Activated T-cell treated with anti-CD3 and anti-CD28 coated beads, Interleukin-2, amount 50 U/mL, for 72 hours (primary cell): Measurements from ENCODE around the gene MESD. TPM values are rescaled to one million over a fixed set of nuclear protein-coding genes. Genes with fewer than 3 reads are reported as not detected.

Source experiments
- ATAC-seq, 2 donors: fragments of 150-1000 bp; cut with Tn5 transposase; replicated peaks in 1 of 2; 2 replicates each; pipeline ENCODE4 v1.10.0; 2021; ENCODE audit warnings: moderate library complexity in 2 of 2, mild to moderate bottlenecking in 1 of 2
- DNase-seq, 2 donors: peaks; one replicate each; pipeline ENCODE4 v3.0.0; 2021 to 2022; ENCODE audit warnings: mixed read lengths in 1 of 2
- H3K27ac Mint-ChIP-seq: one replicate; pipeline ENCODE4 v1.8.0; 2022; ENCODE audit warnings: mild to moderate bottlenecking, moderate library complexity, mixed read lengths
- H3K27me3 Mint-ChIP-seq: one replicate; pipeline ENCODE4 v1.8.0; 2022; ENCODE audit warnings: low read depth, mixed read lengths
- H3K36me3 Mint-ChIP-seq, 2 donors: one replicate each; pipeline ENCODE4 v1.8.0; 2022; ENCODE audit warnings: mixed read lengths in 2 of 2, mild to moderate bottlenecking in 1 of 2; ENCODE audit not compliant: insufficient read depth in 2 of 2
- H3K4me1 Mint-ChIP-seq: one replicate; pipeline ENCODE4 v1.8.0; 2022; ENCODE audit warnings: low read depth, mixed read lengths
- H3K4me3 Mint-ChIP-seq, 2 donors: one replicate each; pipeline ENCODE4 v1.8.0; 2022; ENCODE audit warnings: mild to moderate bottlenecking in 2 of 2, mixed read lengths in 2 of 2, moderate library complexity in 2 of 2
- H3K9me3 Mint-ChIP-seq, 2 donors: one replicate each; pipeline ENCODE4 v1.8.0; 2022; ENCODE audit warnings: mixed read lengths in 2 of 2
- total RNA-seq, 2 donors: library from RNA; stranded (reverse); gene quantifications; one replicate each; pipeline ENCODE4 v1.2.3, GENCODE V29; 2022

The MESD gene
- total RNA-seq, 2 donors from 2014 or later, result 19.6 to 23.8 TPM

DNA sequence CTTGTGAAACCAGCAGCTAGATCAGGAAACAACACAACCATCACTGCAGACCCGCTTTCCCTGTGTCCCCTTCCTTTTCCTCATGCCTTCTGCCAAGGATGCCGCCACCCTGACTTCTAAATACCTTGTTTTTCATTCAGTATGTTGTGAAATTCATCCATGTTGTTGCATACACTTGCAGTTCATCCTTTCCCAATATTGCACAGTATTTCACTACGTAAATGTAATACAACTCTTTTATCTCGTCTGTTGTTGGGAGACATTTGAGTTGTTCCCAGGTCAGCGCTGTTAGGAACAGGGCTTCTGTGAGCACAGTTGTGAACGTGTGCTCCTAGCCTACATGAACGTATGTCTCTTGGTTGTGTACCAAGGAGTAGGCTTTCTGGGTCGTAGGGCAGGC lies 35.3 kb upstream of the MESD start:
- Mint-ChIP-seq H3K27me3 (no peaks in the 10 kb centered on the region), H3K4me3 (no peak overlapping the region), H3K36me3 (peaks cover 4 to 8% of the 10 kb centered on the region in 2 donors), H3K9me3 (peaks cover 3 to 5% of the 10 kb centered on the region in 2 donors), H3K4me1 (peaks cover 45% of the 10 kb centered on the region), H3K27ac (no peak overlapping the region)
- DNase-seq (no peak), ATAC-seq (no peak)

DNA sequence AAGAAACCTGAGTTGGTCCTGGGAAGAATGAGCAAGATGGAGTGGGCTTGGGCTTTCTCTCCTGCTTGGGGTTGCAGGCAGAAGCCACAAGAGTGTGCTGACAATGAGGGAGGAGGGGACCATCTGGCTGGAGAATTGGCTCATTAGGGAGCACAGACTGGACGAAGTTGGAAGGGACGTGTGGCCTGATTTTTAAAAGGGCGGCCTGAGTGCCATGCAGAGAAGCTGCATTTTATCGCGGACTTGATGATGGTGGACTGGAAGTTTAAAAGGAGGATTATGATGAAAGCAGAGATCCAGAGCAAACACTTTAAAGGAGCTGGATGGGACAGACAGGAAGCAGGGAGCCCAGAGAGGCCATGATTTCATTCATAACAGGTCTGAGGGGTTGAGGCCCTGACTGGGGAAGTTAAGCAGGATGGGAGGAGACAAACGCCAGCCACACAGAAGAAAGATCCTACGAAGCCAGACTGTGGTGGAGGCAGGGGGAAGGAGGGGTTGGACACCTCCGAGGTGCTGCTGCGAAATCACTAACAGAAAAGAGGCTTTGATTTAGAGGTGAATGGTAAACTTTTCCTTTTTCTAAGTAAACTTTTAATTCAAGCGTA lies 34.8 kb upstream of the MESD start:
- peak overlapping the region; percentile 54 to 63 for H3K4me3 Mint-ChIP-seq
- H3K27ac Mint-ChIP-seq, result peak overlapping the region; percentile 84
- no peaks in the 10 kb centered on the region for H3K9me3 Mint-ChIP-seq
- H3K27me3 Mint-ChIP-seq, result no peaks in the 10 kb centered on the region
- peaks cover 0 to 3% of the 10 kb centered on the region in 2 donors for H3K36me3 Mint-ChIP-seq
- H3K4me1 Mint-ChIP-seq, result peaks cover 45% of the 10 kb centered on the region
- peak in 1 of 2 donors; percentile 5 for ATAC-seq
- no peak for DNase-seq

DNA sequence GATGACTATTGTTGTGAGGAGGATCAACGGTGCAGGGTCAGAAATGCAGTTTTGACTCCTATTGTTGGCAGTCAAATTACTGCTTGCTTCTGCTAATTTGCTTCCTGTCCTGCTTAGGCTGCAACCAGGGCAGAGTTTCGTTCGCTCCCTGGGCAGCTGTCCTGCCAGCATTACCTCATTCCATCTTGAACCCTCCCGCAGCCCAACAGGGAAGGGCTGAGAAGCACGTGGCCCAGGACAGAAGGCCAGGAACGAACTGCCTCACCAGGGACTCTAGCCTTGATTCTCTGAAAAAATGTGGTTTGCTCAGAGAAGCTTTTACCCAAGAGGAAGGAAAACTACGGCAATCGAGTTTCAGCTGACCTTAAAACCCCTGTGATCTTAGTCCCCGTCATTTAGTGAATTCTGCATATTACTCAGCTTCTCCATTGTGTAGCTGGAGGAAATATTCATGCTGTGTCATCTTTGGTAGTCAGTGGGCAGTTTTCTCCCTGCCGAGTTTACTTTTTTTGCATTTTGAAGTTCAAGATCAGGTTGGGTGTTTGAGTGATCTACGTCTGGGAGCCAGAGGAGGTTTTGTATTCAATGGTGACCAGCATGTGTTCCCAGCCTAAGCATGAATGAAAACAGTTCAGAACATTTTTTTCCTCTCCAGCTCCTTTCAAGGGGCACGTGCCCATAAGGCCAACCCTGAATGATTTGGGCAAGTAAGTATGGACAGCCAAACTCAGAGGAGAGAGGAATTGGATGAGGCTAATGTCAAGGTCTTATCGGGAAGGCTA lies 34.1 kb upstream of the MESD start:
- Mint-ChIP-seq H3K36me3 (no peaks in the 10 kb centered on the region), H3K27me3 (no peaks in the 10 kb centered on the region), H3K4me3 (peak overlapping the region; percentile 54 to 63), H3K27ac (peak overlapping the region; percentile 84), H3K9me3 (no peaks in the 10 kb centered on the region), H3K4me1 (peaks cover 45% of the 10 kb centered on the region)
- ATAC-seq (peak; percentile 93 to 95), DNase-seq (peak; percentile 44 to 53)

- DNase-seq (no peak), ATAC-seq (no peak)
- H3K27ac Mint-ChIP-seq, result no peak overlapping the region
- peaks cover 37% of the 10 kb centered on the region for H3K4me1 Mint-ChIP-seq
- no peaks in the 10 kb centered on the region for H3K27me3 Mint-ChIP-seq
- H3K9me3 Mint-ChIP-seq, result no peaks in the 10 kb centered on the region
- no peak overlapping the region for H3K4me3 Mint-ChIP-seq
- peaks cover 0 to 2% of the 10 kb centered on the region in 2 donors for H3K36me3 Mint-ChIP-seq
Observed at GRCh38 chr15:81021321-81021720, 31.7 kb upstream of the MESD start.

GRCh38 chr15:81018197-81018596 lies 28.6 kb upstream of the MESD start:
- no peak for ATAC-seq
- no peaks in the 10 kb centered on the region for H3K9me3 Mint-ChIP-seq

DNA sequence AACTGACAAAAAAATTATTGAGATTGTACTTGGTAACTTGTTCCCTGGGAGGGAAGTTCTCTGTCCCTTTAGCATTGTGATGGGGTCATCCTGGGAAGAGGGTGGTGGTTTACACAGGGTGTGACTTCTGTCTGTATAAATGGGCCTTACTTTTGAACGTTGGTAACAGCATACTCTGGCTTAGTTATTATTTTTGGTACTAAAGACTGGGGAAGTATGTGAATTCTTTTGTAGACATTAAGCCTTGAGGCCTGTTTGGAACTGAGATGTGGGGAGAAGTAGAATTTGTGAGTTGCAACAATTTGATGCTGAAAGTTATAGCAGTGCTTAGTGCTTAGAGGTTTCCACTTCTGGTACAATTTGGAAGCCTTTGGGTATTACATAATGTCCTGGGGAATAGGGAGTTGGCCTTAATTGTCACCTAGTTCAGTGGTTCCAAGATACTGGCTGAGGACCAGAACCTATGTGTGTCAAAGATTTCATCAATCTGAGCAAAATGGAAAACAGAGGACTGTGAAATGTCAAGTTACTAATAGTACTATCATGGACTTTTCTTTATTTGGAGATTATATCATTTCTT lies 27.0 kb upstream of the MESD start:
- Mint-ChIP-seq H3K27ac (no peak overlapping the region), H3K27me3 (no peaks in the 10 kb centered on the region), H3K4me3 (no peak overlapping the region), H3K4me1 (peaks cover 3% of the 10 kb centered on the region), H3K36me3 (peaks cover 0 to 2% of the 10 kb centered on the region in 2 donors), H3K9me3 (no peaks in the 10 kb centered on the region)
- no peak for DNase-seq
- no peak for ATAC-seq

More at GRCh38 chr15:81018197-81018596, 28.6 kb upstream of the MESD start:
- no peak overlapping the region for H3K27ac Mint-ChIP-seq
- DNase-seq, result no peak
- H3K4me3 Mint-ChIP-seq, result no peak overlapping the region
- H3K4me1 Mint-ChIP-seq, result peaks cover 6% of the 10 kb centered on the region
- H3K36me3 Mint-ChIP-seq, result peaks cover 0 to 2% of the 10 kb centered on the region in 2 donors
- no peaks in the 10 kb centered on the region for H3K27me3 Mint-ChIP-seq

DNA sequence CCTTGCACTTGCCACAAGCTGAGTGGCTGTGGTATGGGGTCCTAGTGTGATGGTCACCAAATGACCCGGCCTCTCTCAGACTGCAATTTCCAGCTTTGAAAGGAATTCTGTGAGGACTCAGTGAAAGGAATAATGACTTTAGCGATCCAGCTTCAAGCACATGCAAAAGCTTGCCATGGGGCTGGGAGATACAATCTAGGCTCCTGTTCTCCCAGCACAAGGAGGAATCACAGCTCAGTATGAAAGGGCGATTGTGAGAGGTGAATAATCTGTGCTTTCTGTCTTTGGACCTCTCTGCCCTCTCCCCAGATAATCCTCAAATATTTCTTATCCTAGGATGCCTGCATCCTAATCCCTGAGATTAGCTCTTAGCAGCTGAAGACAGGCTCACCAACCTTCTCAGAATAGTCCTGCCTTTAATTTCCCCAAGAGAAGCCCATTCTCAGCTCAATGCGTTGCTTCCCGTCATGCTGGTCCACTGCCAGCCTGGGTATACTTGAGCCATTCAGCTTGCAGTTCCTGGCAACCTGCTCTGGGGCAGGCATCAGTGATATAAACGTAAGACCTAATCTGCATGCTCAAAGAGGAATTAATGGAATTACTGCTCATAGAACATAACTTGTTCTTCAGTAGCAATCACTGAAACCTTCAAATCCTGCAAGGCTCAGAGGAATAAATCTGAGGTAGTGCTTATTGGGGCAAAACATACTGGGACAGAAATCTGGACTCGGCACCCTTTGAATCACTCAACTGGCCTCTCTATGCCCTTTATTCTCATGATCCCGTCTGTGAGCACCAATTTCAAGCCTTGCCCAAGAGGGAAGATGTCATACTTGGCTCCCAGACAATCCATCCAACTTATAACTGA lies 26.2 kb upstream of the MESD start:
- ATAC-seq (no peak), DNase-seq (no peak)
- H3K4me3 Mint-ChIP-seq, result no peak overlapping the region
- H3K27ac Mint-ChIP-seq, result no peak overlapping the region
- H3K9me3 Mint-ChIP-seq, result no peaks in the 10 kb centered on the region
- H3K4me1 Mint-ChIP-seq, result peaks cover 6% of the 10 kb centered on the region
- no peaks in the 10 kb centered on the region for H3K27me3 Mint-ChIP-seq
- H3K36me3 Mint-ChIP-seq, result peaks cover 0 to 2% of the 10 kb centered on the region in 2 donors

DNA sequence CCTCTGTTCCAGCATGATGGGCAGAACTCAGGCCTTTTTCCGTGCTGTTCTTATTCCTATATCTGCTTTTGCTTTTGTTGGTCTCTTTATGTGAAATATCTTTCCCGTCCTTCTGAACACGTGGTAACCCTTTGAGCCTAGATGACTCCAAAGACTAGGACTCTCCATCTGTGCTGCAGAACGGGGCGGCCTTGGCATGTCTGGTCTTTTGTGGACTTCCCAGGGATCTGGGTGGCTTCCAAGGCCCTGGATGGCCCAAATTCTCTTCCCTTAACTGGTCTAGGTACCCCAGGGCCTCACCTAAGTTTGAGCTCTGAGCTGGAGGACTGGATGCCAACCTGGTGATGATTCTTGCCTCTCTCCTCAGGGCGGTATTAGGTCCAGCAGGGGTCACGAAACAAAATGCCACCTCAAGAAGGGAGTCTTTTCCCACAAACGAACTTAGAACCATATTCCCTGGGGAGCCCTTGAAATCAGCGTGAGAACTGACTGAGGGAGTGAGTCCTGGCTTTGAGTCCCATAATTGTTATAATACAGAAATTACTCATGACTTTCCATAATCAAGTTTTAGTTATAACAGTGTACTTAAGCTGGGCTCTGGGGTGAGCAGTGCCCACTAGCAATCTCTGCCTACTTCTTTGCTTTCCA lies 25.0 kb upstream of the MESD start:
- Mint-ChIP-seq H3K27me3 (no peaks in the 10 kb centered on the region), H3K4me3 (no peak overlapping the region), H3K9me3 (no peaks in the 10 kb centered on the region)

GRCh38 chr15:81013396-81013929 lies 23.8 kb upstream of the MESD start:
- peaks cover 0 to 2% of the 10 kb centered on the region in 2 donors for H3K36me3 Mint-ChIP-seq
- ATAC-seq, result no peak
- peak overlapping the region; percentile 21 for H3K27ac Mint-ChIP-seq

More for the DNA sequence above, 25.0 kb upstream of the MESD start:
- peaks cover 0 to 2% of the 10 kb centered on the region in 2 donors for H3K36me3 Mint-ChIP-seq
- peaks cover 11% of the 10 kb centered on the region for H3K4me1 Mint-ChIP-seq
- no peak overlapping the region for H3K27ac Mint-ChIP-seq
- no peak for DNase-seq
- ATAC-seq, result no peak

DNA sequence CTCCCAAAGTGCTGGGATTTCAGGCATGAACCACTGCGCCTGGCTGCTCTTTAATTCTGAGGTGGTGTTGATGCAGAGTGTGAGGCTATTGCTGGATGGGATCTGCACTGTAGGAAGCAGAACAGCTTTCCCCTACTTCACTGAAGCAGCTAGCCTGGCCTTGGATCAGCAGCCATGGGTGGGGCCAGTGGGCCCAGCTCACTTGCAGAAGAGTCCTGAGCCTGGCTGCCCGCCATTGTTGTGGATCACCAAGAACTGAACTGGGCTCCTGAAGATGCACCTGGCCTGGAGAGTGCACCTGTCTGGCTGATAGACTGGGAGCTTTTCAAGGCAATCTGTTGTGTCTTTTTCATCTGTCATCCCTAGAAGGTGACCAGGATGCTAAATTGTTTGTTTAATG lies 23.0 kb upstream of the MESD start:
- Mint-ChIP-seq H3K4me1 (peaks cover 21% of the 10 kb centered on the region), H3K36me3 (no peaks in the 10 kb centered on the region), H3K9me3 (no peaks in the 10 kb centered on the region), H3K4me3 (no peak overlapping the region), H3K27me3 (no peaks in the 10 kb centered on the region), H3K27ac (no peak overlapping the region)
- ATAC-seq (no peak), DNase-seq (no peak)

More at GRCh38 chr15:81013396-81013929, 23.8 kb upstream of the MESD start:
- DNase-seq, result no peak
- Mint-ChIP-seq H3K27me3 (no peaks in the 10 kb centered on the region), H3K9me3 (no peaks in the 10 kb centered on the region), H3K4me1 (peaks cover 17% of the 10 kb centered on the region), H3K4me3 (no peak overlapping the region)

DNA sequence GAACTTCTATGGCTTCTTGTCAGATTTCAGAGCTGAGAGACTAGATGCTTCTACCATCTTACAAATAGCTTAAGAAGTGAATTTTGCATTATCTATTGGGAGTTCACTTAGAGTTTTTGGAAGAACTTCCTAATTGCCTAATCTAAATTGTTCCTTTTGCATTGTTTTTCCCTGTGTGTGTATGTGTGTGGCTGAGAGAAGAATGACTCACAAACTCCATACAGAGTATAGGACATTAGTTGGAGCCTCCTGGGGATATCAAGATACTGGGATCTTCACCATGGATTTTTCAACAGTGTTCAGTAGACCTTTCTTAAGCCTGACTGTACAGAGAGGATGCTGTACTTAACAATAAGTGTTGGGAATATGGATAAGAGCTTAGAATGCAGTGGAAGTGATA lies 22.0 kb upstream of the MESD start:
- DNase-seq (no peak), ATAC-seq (no peak)
- Mint-ChIP-seq H3K9me3 (no peaks in the 10 kb centered on the region), H3K36me3 (no peaks in the 10 kb centered on the region), H3K4me1 (peaks cover 29% of the 10 kb centered on the region), H3K27me3 (no peaks in the 10 kb centered on the region), H3K27ac (no peak overlapping the region), H3K4me3 (no peak overlapping the region)

GRCh38 chr15:81010086-81010485 lies 20.5 kb upstream of the MESD start:
- no peak for DNase-seq
- no peaks in the 10 kb centered on the region for H3K27me3 Mint-ChIP-seq
- H3K36me3 Mint-ChIP-seq, result no peaks in the 10 kb centered on the region
- H3K4me3 Mint-ChIP-seq, result no peak overlapping the region
- H3K27ac Mint-ChIP-seq, result no peak overlapping the region
- no peak for ATAC-seq
- no peaks in the 10 kb centered on the region for H3K9me3 Mint-ChIP-seq
- peaks cover 37% of the 10 kb centered on the region for H3K4me1 Mint-ChIP-seq
